ENCODE measurements around the gene IVNS1ABP.

IVNS1ABP gene

DNA sequence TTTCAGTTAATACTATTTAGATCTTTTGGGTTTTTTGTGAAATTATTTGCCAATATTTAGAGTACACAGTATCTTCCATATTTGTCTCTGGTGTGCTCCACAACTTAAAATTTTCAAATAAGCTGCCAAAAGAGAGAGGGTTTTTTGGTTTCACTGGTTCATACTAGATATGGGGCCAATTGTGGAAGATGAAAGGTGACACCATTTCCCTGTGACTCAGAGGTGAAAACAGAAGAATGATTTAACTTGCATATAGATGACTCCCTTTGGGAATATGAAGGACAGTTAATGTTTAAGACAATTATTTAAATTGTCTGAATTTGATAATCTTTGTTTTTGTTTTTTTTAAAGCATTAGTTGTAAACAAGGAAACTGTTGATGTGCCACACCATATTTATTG lies 37.5 kb downstream of the IVNS1ABP start:
- DNase-seq (ENCODE audit: low spot score) = no peak
- in situ Hi-C loops (cut with MboI; ENCODE audit: low pct_unique_long_range_greater_than_20kb, low sequenced_read_pairs, unreplicated experiment) = no loop called here
- TF ChIP-seq, protein P1, sequence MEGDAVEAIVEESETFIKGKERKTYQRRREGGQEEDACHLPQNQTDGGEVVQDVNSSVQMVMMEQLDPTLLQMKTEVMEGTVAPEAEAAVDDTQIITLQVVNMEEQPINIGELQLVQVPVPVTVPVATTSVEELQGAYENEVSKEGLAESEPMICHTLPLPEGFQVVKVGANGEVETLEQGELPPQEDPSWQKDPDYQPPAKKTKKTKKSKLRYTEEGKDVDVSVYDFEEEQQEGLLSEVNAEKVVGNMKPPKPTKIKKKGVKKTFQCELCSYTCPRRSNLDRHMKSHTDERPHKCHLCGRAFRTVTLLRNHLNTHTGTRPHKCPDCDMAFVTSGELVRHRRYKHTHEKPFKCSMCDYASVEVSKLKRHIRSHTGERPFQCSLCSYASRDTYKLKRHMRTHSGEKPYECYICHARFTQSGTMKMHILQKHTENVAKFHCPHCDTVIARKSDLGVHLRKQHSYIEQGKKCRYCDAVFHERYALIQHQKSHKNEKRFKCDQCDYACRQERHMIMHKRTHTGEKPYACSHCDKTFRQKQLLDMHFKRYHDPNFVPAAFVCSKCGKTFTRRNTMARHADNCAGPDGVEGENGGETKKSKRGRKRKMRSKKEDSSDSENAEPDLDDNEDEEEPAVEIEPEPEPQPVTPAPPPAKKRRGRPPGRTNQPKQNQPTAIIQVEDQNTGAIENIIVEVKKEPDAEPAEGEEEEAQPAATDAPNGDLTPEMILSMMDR (IDR thresholded peaks at IDR 0.05; ENCODE audit: extremely low read depth, insufficient read depth, missing control alignments) = no peak

GRCh38 chr1:185271921-185272320 lies 45.1 kb downstream of the IVNS1ABP start:
- TF ChIP-seq, protein P1 (IDR thresholded peaks at IDR 0.05; ENCODE audit: extremely low read depth, insufficient read depth, missing control alignments) = no peak
- in situ Hi-C loops (cut with MboI; ENCODE audit: low pct_unique_long_range_greater_than_20kb, low sequenced_read_pairs, unreplicated experiment) = no loop called here
- DNase-seq (ENCODE audit: low spot score) = no peak

- in situ Hi-C loops (cut with MboI; ENCODE audit: low pct_unique_long_range_greater_than_20kb, low sequenced_read_pairs, unreplicated experiment) = no loop called here
- TF ChIP-seq, protein P1 (IDR thresholded peaks at IDR 0.05; ENCODE audit: extremely low read depth, insufficient read depth, missing control alignments) = no peak
- no peak for DNase-seq (ENCODE audit: low spot score)
Measured at GRCh38 chr1:185268352-185268751, 48.7 kb downstream of the IVNS1ABP start.

- TF ChIP-seq, protein P1 (IDR thresholded peaks at IDR 0.05; ENCODE audit: extremely low read depth, insufficient read depth, missing control alignments) = no peak
- DNase-seq (ENCODE audit: low spot score) = no peak
- in situ Hi-C loops (cut with MboI; ENCODE audit: low pct_unique_long_range_greater_than_20kb, low sequenced_read_pairs, unreplicated experiment) = no loop called here
Measured at GRCh38 chr1:185267701-185268100, 49.3 kb downstream of the IVNS1ABP start.

- in situ Hi-C loops (cut with MboI; ENCODE audit: low pct_unique_long_range_greater_than_20kb, low sequenced_read_pairs, unreplicated experiment) = no loop called here
- TF ChIP-seq, protein P1 (IDR thresholded peaks at IDR 0.05; ENCODE audit: extremely low read depth, insufficient read depth, missing control alignments) = no peak
- no peak for DNase-seq (ENCODE audit: low spot score)
Measured at GRCh38 chr1:185267301-185267700, 49.7 kb downstream of the IVNS1ABP start.

- in situ Hi-C loops (cut with MboI; ENCODE audit: low pct_unique_long_range_greater_than_20kb, low sequenced_read_pairs, unreplicated experiment) = no loop called here
- no peak for DNase-seq (ENCODE audit: low spot score)
- TF ChIP-seq, protein P1 (IDR thresholded peaks at IDR 0.05; ENCODE audit: extremely low read depth, insufficient read depth, missing control alignments) = no peak
Measured at GRCh38 chr1:185265314-185265713, 51.7 kb downstream of the IVNS1ABP start.

DNA sequence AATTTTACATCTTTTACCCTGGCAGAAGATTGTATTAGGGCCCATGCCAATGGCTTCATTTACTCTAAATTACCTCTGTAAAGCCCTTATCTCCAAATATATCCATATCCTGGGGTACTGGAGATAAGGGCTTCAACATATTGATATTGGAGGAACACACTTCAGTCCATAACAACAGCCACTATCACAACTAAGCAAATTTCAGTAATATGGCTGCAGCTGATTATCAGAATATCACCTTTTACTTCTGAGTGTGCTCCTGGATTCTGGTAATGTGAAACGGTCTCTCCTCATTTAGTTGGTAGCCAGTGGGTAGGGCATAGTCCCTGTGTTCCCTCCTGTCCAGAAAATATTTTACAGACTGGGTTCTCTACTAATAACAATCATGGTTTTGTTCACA lies 53.3 kb downstream of the IVNS1ABP start:
- in situ Hi-C loops (cut with MboI; ENCODE audit: low pct_unique_long_range_greater_than_20kb, low sequenced_read_pairs, unreplicated experiment) = no loop called here
- DNase-seq (ENCODE audit: low spot score) = no peak

More for the DNA sequence above, 53.3 kb downstream of the IVNS1ABP start:
- TF ChIP-seq, protein P1 (IDR thresholded peaks at IDR 0.05; ENCODE audit: extremely low read depth, insufficient read depth, missing control alignments) = no peak
